ENCODE data around the gene IKZF1.

Gene IKZF1

DNA sequence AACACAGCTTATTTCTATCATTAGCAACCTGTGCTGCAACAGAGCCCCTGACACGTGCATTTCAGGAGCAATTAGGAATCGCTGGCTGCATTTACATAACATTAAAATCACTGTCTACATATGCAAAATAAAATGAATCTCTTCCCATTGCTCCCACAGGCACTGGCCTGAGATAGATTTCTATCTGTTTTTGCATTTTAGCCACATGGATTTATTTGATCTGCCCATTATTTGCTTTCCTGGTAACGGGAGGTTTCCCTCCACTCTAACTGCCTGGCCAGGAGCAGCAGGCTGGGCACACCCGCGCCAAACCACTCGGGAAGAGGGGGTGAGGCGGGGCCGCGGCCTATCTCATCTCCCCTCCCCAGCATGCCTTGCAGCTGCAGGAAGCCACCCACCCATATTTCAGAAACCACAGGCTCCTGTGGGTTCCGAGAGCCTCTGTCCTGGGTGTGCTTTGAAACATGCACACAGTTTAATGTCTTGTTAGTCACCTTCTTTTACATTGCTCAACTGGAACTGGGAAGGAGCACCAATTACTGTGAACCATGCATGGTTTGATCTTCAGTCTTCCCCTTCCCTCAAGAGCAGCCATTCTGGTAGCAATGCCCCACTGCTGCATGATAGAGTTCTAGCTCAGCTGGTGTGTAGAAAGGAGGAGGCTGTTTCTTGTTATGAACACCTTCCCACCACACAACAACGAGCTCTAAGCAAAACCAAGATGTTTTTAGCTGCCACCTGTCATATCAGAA, 37.7 kb upstream of the IKZF1 start:
- no peak for DNase-seq (ENCODE audit: low read depth)
- H3K4me3 ChIP-seq (ENCODE audit: control insufficient read depth, low read depth, low read length) = no peak overlapping the region
- TF ChIP-seq, protein P1, sequence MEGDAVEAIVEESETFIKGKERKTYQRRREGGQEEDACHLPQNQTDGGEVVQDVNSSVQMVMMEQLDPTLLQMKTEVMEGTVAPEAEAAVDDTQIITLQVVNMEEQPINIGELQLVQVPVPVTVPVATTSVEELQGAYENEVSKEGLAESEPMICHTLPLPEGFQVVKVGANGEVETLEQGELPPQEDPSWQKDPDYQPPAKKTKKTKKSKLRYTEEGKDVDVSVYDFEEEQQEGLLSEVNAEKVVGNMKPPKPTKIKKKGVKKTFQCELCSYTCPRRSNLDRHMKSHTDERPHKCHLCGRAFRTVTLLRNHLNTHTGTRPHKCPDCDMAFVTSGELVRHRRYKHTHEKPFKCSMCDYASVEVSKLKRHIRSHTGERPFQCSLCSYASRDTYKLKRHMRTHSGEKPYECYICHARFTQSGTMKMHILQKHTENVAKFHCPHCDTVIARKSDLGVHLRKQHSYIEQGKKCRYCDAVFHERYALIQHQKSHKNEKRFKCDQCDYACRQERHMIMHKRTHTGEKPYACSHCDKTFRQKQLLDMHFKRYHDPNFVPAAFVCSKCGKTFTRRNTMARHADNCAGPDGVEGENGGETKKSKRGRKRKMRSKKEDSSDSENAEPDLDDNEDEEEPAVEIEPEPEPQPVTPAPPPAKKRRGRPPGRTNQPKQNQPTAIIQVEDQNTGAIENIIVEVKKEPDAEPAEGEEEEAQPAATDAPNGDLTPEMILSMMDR (conservative IDR thresholded peaks at IDR 0.05; ENCODE audit: control insufficient read depth, insufficient read depth, low read depth, low read length) = no peak

DNA sequence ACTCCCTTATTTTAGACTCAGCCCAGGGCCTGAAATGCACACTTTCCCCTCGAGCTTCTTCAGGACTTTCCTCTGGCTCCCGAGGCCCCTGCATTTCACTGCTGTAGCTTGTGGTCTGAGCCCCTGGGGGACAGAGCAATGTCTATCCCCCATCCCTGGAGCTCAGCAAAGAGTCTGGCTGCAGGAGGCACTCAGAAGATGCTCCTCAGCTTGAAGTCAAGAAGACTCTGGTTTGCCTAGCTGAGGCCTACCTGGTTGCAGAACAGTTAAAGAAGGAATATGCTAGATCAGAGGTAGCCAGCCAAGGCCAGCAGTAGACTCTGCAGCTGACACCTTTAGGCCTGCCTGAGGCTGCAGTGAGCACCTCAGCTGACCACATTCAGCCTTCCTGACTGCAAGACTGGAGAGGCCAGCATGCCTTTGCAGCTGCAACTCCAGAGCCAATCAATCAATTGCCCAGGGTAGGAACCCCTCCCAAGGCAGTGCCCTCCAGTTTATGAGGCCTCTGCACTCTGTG, 36.9 kb upstream of the IKZF1 start:
- DNase-seq (ENCODE audit: low read depth) = no peak
- no peak overlapping the region for H3K4me3 ChIP-seq (ENCODE audit: control insufficient read depth, low read depth, low read length)
- TF ChIP-seq, protein P1 (conservative IDR thresholded peaks at IDR 0.05; ENCODE audit: control insufficient read depth, insufficient read depth, low read depth, low read length) = no peak

DNA sequence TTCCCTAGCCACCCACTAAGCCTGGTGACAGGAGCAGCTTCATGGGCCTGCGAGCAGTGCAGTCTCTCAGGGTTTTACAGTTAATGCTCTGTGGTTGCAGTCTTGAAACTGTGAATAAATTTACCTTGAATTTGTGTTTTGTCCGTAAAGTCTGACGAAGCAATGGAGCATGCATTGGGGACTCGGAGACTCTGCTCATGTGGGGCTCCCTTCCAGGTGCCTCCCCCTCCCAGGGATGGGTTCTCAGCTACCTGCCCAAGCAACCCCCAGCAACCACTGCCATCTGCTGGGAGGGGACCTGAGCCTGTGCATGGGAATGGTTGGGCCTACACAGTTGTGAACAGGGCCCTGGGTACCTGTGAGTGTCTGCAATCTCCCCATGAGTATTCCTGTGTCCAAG, 36.3 kb upstream of the IKZF1 start:
- no peak for DNase-seq (ENCODE audit: low read depth)
- H3K4me3 ChIP-seq (ENCODE audit: control insufficient read depth, low read depth, low read length) = no peak overlapping the region
- TF ChIP-seq, protein P1 (conservative IDR thresholded peaks at IDR 0.05; ENCODE audit: control insufficient read depth, insufficient read depth, low read depth, low read length) = no peak

DNA sequence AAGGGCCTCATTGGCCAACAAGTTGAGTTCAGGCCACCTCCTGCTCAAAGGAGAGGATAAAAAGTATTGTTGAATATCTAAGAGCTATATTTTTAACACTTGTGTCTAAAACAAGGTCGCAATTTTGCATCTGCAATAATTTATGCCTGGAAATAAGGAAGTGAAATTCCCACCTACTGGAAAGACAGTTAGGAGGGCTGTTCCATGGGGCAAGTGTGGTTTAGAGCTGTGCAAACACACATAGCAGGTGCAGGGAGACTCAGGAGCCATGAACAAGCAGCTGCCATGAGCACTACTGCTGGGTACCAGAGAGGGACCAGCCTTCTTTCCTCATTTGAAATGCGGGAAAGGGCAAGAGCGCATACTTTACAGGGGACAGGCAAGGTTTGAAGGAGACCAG, 35.5 kb upstream of the IKZF1 start:
- H3K4me3 ChIP-seq (ENCODE audit: control insufficient read depth, low read depth, low read length) = no peak overlapping the region
- no peak for DNase-seq (ENCODE audit: low read depth)
- TF ChIP-seq, protein P1 (conservative IDR thresholded peaks at IDR 0.05; ENCODE audit: control insufficient read depth, insufficient read depth, low read depth, low read length) = no peak

DNA sequence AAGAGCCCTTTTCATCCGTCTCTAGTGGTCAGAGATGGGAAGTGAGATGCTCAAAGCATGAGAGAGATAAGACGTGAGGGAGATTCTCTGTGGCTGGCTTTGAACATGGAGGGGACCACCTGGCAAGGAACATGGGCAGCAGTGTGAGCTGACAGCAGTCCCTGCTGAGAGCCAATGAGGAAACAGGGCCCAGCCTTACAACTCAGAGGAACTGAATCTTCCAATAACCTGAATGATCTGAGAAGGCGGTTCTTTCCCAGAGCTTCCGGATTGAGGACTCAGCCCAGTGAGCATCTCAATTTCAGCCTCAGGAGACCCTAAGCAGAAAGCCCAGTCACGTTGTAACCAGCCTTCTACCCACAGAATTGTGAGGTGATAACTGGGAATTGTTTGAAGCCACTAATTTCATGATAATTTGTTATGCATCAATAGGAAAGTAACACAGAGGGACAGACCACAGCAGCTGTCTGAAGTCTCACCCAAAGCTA, 33.9 kb upstream of the IKZF1 start:
- DNase-seq (ENCODE audit: low read depth) = no peak
- no peak overlapping the region for H3K4me3 ChIP-seq (ENCODE audit: control insufficient read depth, low read depth, low read length)
- TF ChIP-seq, protein P1 (conservative IDR thresholded peaks at IDR 0.05; ENCODE audit: control insufficient read depth, insufficient read depth, low read depth, low read length) = no peak

DNA sequence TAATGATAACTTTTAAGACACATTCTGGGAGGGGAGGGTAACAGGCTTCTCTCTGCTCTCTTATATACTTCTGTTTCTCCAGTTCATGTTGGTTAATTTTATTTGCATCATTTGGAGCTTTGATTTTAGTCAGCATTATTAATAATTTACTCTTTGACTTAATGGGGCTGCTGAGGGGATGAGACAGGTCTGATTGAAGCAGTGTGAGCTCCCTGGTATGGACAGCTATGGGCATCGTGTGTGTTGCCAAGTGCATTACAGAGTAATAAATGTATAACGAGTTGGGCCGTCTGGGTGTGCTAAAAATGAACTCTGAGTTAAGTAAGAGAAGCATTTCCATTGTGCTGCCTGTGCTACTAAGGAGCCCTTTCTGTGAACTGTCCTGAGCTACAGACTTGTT, 31.7 kb upstream of the IKZF1 start:
- TF ChIP-seq, protein P1 (conservative IDR thresholded peaks at IDR 0.05; ENCODE audit: control insufficient read depth, insufficient read depth, low read depth, low read length) = no peak
- no peak overlapping the region for H3K4me3 ChIP-seq (ENCODE audit: control insufficient read depth, low read depth, low read length)
- DNase-seq (ENCODE audit: low read depth) = no peak
